Stimulated activated CD4-positive, alpha-beta T cell treated with anti-CD3 and anti-CD28 coated beads, Interleukin-4, amount 100 ng/mL, for 24 hours (primary cell): ENCODE measurements around the gene TULP4.
"Not testable (repeated sequence)": the region's sequence is repeated elsewhere in the genome, so short reads cannot be mapped to it uniquely, and the experiment has no call there.

Experiments used
- DNase-seq: peaks from one replicate; pipeline ENCODE4 v3.0.0-alpha.2; 2020

Gene TULP4

DNA sequence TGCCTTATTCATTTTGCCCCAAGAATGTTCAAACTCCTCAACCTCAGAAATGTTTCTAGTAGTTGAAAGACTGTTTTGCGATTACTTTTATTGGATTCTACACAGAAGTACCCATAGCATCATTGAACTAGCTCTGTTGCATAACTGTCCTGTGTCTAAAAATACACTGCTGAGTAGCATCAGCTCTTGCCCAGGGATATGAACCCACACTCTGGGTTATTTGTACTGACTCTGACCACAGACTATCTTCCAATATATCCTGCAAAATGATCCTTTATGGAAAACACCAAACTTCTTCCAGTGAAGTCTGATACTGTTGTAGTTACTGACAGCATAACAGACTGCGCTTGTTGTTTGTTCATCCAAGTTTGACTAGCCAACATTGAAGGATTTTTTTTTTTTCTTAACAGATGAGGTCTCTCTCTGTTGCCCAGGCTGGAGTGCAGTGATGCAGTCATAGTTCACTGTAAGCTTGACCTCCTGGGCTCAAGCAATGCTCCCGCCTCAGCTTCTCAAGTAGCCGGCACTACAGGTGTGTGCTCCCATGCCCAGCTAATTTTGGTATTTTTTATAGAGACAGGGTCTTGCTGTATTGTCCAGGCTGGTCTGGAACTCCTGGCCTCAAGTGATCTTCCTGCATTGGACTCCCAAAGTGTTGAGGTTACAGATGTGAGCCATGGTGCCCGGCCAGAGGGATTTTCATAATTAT, 49.9 kb downstream of the TULP4 start:
- no peak for DNase-seq

DNA sequence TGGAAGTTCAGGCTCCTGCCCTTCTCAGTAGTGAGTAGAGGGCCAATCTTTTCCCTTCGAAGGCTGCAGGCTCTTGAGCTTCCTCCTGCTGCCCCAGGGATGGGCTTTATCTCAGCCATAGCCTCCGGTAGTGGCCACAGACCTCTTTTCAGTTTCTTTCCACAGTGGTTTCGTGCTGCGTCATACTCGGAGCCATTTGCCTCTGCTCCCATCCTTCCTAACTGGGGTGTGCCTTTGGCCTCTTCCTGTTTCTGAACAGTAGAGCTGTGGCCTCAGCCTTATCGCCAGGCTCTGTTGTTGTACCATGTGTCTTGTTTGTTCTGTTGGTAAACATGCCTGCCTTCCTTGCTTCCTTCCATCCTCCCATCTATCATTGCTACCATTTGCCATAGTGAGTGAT, 54.1 kb downstream of the TULP4 start:
- DNase-seq, result no peak

DNA sequence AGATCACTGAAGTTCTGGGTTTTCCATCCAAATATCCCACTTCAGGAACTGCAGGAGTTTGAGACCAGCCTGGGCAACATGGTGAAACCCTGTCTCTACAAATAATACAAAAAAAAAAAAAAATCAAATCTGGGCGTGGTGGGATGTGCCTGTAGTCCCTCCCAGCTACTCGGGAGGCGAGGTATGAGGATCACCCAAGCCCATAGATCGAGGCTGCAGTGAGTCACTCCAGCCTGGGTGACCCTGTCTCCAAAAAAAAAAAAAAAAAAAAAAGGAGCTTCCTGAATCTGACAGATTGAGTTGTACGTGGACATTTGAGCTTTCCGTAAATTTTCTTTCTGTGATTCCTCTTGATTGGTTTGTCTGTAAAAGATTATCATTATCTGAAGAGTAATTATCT, 55.6 kb downstream of the TULP4 start:
- DNase-seq, result no peak

DNA sequence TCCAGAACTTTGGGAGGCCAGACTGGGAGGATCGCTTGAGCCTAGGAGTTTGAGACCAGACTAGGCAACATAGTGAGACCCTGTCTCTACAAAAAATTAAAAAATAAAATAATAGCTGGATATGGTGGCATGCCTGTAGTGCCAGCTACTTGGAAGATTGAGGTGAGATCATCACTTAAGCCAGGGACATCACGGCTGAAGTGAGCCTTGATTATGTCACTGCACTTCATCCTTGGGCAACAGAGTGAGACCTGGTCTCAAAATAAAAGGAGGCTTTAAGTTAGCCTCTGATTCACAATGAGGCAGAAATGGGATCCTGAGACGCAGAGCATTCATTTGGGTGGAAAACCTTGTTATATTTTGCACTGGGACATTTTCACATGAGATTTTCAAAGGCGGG, 57.0 kb downstream of the TULP4 start:
- no peak for DNase-seq

DNA sequence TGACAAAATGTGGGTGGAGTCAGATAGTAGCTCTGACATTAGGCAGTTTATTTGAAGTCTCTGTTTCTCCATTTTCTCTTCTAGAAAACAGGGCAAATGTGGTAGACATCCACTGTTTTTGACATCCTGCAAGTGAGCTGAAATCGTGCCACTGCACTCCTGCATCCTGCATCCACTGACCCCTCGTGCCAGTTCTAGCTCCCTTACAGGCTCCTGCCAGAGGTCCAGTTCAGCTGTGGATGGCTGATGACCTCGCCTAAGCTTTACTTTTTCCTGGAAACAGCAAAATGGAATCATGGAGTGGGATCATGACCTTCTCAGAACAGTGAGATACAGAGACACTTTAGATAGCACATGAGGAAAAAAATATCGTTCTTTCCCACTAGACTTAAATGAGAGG, 58.5 kb downstream of the TULP4 start:
- DNase-seq, result no peak

DNA sequence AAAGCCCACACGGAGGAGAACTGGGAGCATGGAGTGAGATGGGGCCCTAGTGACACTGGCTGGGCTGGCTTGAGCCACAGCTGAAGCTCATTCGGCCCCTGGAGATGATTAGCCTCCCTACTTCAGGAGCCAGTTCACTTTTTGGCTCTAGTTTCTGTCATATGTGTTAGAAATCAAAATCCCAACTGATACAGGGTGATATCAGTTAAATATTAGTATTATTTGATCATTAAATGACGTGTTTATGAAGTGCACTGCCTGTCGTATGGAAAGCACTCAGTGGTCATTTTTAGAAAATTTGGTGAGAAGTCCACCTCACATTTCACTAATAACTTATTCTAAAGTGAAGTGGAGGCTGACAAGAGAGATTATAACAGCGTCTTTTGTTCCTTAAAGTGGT, 59.0 kb downstream of the TULP4 start:
- no peak for DNase-seq

DNA sequence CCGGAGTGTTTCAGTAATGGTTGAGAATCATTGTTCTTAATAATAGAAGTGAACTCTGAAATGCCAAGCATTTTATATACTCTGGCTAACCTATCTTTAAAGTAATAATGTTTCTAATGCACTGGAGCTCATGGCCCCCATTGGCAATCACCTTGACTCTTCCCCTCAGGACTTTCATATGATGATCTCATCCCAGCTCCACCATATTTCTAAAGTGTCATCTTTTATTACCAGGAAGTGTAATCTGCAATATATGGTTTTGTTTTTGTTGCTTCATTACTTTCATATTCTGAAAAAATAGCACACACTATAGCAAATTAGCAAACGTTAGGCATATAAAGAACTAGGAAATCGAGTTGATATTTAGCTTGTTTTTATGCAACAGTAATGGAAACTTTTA, 60.3 kb downstream of the TULP4 start:
- no peak for DNase-seq

DNA sequence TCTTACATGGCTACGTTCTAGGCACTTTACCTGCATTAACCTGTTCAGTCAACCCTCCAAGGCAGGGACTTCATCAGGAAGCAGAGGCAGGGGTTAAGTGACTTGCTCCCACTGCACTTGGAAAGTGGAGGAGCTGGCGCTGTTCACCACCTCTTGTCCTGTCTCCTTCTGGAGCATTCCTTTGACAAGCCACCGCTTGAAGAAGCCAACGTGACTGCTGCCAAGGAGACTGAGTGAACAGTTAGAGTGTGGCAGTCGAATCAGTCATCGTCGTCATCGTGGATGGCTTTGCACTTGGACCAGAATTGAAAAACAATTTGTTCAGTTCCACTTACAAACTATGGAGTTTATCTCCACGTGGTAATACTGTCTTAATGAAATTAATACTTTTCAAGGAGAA, 60.9 kb downstream of the TULP4 start:
- DNase-seq, result no peak

DNA sequence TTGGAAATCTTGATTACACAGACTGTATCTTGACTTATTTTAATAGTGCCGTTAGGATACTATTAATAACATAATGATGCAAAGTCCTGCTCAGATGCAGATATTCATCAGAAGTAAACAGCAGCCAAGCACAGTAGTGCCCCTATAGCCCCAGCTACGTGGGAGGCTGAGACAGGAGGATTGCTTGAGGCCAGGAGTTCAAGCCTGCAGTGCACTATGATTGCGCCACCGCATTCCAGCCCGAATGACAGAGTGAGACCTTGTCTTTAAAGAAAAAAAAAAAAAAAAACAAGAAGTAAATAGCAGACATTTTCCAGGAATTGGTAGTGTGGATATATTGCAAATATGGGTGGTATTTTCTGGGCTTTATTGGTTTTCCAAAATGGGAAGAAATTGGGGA, 61.8 kb downstream of the TULP4 start:
- no peak for DNase-seq

DNA sequence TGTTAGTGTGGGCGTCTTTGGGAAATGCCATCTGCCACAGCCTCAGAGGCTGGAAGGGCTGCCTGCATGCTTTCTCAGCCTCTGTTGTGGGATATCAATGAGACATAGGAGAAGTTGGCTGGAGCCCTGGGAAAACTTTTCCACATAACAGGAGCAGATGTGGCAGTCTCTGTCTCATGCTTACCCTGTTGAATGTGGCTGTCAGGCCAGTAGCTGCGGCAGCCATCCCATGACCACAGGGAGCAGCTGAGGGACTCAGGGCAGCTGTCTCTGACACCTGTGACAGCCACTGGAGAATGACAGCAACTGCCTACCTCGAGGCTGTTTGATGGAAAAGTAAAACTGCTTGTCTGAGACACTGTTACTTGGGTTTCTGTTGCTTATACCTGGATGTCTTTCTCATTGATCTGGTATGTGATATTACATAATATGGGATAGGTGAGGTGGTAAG, 64.4 kb downstream of the TULP4 start:
- DNase-seq, result no peak

DNA sequence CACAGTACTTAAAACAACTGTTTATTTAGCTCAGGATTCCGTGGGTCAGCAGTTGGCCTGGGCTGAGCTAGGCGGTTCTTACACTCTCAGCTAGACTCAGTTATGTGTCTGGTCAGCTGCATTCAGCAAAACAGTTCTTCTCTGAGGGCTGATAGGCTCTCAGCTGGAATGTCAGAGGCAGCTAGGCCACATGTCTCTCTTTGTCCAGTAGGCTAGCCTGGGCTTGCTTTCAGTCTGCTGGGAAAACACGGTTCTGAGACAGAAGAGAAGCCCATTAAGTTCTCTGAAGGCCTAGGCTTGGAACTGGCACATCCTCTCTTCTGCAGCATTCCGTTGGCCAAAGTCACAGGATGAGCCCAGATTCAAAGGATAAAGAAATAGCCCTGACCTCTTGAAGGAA, 65.6 kb downstream of the TULP4 start:
- DNase-seq, result no peak

DNA sequence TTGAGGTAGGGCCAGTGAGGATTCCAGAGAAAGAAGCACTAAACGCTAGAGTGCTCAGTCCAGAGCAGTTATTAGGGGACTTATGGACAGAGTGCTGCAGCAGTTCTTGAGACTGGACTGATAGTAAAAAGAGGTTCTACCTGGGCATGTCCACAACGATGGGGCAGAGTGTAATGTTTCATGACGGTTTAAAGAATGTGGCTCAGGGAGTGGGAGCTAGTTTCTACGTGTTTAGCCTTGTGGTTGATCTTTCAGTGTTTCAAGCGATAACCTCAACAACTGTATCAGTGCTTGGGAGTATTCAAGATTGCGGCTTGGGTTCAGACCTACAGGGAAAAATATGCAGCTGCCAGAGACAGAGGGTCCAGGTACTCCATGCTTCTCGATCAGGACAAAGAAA, 67.1 kb downstream of the TULP4 start:
- no peak for DNase-seq

DNA sequence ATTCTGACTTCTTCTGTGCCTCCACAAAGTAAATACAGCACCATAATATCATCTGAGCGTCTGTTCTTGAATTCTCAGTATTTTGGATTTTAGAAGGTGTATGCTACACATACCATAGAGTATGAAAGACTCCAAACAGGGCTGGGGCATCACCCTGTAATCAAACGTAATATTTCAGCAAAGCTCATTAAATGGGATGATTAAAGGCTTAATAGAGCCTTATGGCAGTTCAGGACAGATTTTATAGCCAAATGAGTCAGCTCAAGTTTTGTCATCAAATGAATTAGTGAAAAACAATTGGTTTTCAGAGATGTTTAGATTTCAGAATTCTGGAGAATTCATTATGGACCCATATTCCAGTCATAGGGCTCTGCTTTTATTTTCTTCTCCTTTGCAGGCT, 68.9 kb downstream of the TULP4 start:
- DNase-seq, result no peak

DNA sequence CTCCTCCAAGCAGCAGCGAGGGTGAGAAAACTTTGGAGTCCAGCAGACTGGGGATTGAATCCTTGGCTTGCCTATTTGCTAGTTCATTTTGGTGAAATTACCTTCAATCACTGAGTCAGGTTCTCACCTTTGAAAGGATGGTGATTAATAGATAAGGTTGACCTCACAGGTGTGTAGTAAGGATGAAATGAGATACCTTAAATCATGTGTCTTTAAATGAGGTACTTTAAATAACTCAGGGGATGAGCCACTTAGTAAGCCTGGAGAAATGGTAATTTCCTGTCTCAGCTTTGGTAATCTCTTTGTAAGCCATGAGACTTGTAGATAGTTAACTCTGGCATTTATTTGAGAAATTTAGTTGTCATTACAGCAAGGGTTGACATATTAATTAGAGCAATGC, 70.2 kb downstream of the TULP4 start:
- no peak for DNase-seq

DNA sequence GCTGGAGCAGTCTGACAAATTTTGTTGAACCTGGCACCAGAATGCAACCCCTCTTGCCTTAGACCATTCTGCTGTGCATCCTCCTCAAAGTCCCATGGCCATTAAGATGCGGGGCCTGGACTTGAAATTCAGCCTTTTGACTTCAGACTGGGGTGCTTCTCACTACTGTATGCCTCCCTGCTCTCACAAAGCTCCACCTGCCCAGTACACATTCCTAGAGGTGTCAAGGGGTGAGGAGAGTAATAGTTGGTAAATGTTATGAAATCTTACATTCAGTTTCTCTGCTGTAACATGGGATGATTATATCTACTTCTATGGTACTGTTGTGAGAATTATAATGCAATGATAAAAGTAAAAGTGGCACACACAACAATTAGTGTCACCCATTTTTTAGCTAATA, 70.8 kb downstream of the TULP4 start:
- DNase-seq, result no peak

DNA sequence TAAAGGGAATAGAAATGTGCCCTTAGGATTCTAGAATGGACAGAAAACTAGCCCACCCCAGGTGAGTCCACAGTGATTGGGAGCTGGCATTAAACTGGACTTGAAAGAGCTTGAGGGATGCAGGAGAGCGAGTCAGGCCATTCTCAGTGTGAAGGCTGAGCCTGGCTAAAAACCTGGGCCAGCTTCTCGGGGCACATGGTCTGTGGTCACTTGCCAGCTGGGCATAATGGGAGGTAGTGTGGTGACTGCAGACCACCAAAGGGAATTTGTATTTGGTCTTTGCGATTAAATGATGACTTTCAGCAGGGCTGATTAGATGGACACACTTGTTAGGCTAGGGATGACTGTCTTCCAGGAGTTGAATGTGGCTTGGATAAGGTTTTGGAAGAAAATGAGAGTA, 71.3 kb downstream of the TULP4 start:
- DNase-seq, result no peak

DNA sequence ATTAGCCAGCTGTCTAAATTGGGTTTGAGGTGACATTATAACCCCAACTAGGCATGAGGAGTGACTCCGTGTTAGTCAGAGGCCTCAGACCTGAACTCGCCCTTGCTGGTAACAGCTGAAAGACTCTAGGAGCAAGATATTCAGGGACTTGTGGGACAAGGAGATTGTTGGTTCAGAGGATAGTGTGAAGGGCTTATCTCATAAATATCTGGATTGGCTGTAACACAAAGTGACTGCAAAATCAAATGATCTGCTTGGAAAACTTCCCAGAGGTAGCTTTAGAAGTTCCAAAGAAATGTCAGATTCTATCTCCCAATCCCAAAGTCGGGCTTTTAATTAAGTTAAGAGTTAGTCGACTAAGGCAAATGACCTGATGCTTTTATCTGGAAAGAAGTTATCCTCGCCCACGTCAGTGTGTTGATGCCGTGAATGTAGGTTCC, 72.4 kb downstream of the TULP4 start:
- no peak for DNase-seq

DNA sequence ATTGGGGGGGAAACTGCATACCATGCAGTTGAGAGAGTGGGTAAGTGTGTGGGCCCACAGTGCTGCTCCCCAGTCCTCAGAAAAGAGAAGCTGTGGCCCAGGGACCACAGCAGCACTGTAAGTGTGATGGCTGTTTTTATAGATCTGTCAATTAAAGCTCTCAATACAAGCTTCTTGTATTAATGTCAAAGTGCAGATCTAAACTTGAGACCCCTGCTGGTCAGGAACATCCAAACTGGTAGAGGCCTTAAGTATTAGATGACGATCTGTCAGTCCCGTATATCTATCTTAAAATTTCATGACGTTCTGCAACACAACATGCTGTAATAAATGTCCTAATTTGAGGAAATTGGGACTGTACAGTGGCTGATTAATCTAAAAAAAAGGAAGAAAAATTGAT, 74.8 kb downstream of the TULP4 start:
- DNase-seq, result no peak

DNA sequence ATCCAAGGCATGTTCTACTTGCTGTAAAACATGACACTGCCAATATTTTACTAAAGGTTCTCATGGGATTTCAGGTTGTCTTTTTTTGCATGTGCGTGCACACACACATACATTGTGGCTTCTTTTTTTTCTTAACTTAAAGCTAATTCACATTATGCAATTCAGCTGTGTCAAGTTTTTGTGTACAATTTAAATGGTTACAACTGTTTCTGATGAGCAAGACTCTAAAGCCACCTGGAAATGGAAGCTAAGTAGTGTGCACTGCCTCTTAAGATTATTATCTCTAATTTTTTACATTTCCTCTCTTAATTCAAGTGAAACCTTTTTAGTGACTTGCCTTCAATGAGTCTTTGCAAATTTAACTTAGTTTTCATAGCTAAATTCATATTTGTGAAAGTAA, 75.3 kb downstream of the TULP4 start:
- no peak for DNase-seq

DNA sequence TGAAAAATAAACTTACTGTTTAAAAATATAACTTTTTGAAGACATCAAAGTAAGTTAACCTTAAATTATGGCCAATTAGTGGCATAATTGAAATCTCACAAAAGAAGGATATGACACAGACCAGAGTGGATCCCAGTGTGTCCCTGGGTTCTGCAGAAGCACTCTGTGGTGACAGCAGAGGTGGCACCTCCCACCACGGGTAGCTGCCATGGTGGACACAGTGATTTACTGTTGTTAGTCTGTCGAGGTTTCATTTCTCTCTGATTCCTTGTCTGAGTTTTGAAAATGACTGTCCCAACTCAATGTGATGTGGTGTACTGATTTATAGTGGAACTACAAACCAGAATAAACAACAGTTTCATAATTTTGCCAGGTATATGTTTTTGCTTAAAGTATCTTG, 76.5 kb downstream of the TULP4 start:
- DNase-seq, result no peak

DNA sequence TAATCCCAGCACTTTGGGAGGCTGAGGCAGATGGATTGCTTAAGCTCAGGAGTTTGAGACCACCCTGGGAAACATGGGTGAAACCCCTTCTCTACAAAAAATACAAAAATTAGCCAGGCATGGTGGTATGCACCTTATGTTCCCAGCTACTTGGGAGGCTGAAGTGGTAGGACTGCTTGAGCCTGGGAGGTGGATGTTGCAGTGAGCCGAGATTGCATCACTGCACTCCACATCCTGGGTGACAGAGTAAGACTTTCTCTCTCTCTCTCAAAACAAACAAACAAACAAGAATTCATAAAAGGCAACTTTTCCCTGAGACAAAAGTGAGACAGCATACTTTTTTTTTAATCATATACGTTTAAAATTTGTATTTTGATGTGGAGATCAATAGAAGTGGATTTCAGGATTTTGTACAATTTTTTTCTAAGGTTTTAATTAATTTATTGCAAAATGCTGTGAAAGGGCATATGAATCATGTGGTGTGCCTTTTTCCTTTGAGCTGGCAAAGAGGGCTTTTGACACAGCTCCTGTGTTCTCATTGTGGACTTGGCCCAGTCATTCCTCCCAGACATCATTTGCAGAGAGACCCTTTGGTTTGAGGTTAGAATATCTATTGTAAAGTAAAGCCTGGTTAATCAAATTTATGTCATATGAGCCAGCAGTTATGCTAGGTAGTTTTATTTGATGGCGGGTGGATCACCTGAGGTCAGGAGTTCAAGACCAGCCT, 77.1 kb downstream of the TULP4 start:
- no peak for DNase-seq

DNA sequence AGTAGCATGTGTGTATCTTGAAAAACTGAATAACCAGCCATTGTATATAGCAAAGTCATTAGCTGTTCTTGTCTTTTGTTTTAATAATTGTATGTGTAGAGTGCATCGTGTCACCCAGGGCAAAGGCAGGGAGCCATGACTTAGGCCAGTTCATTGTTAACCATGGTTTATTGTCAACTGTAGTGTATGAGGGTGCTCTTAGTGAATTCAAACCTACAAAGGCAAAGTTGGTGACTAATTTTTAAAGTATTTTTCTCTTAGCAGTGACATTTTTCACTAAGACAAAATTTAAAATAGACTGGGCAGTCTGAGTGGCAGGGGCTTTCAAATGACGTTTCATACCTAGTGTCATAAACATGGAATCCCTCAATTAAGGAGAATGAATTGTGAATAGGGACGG, 79.0 kb downstream of the TULP4 start:
- no peak for DNase-seq

DNA sequence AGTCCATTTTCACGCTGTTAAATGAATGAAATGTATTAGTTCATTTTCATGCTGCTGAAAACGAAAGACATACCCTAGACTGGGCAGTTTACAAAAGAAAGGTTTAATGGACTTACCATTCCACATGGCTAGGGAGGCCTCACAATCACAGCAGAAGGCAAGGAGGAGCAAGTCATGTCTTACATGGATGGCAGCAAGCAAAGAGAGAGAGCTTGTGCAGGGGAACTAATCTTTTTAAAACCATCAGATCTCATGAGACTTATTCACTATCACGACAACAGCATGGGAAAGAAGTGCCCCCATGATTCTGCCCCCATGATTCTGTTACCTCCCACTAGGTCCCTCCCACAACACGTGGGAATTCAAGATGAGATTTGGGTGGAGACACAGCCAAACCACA, 79.7 kb downstream of the TULP4 start:
- DNase-seq, result not testable (repeated sequence)

DNA sequence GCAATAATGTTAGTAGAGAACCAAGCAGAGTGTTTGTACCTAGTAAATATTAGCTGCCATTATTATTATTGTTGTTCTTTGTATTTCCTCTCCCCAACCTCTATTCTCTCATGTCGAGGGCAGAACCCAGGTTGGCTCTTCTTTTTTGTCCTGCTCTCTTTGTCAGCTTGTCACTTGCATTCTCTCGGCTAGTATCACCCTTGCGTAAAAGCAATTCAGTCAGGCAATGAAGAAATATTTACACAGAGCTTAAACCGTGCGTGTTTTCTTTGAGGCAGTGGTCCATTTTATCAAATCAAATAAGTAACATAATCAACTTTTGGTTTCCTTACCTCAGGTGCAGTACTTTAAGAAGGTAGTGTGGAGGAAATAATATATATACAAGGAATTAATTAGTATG, 83.9 kb downstream of the TULP4 start:
- DNase-seq, result no peak

DNA sequence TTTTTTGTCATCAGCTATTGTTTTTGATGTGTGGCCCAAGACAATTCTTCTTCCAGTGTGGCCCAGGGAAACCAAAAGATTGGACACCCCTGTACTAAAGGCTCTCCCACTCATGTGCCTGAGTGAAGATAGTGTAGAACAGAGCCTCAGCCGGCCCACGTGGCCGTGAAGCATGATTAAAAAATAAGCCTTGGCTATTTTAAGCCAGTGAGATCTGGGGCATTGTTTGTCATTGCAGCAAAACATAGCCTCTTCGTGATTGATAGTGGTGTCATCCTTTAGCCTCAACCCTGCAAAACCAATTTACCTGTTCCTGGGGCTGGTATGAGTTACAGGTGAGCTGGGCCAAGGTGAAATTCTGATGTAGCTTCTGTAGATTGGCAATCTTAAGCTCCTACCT, 85.3 kb downstream of the TULP4 start:
- no peak for DNase-seq
